ENCODE data around the gene CLEC18B. TPM values are rescaled to one million over a fixed set of nuclear protein-coding genes. Genes with fewer than 3 reads are reported as not detected.
"Not testable (repeated sequence)": the region's sequence is repeated elsewhere in the genome, so short reads cannot be mapped to it uniquely, and the experiment has no call there.

Gene CLEC18B
- 1 to 10 TPM in 1 of 3 donors, under 1 TPM in 1, not detected in 1; 0.16 to 1.6 TPM for total RNA-seq

- H3K27me3 ChIP-seq; intact Hi-C loops (cut with DNase I; ENCODE audit: low total_unique reads); H3K27ac ChIP-seq; H3K4me3 ChIP-seq; H3K36me3 ChIP-seq; DNase-seq (ENCODE audit: low spot score in 2 of 2); H3K4me1 ChIP-seq; H3K9me3 ChIP-seq: not testable (repeated sequence)
These were observed at the start of gene CLEC18B for GRCh38 chr16:74420612-74421481. Gene CLEC18B, minus strand, starts transcription at chr16:74421478. Its CDS starts 208 bp downstream, at chr16:74421270.

- Histone ChIP-seq H3K4me1 (no peaks in the 10 kb centered on the region), H3K9me3 (no peaks in the 10 kb centered on the region), H3K27ac (no peak overlapping the region), H3K36me3 (peaks cover 11% of the 10 kb centered on the region), H3K4me3 (no peak overlapping the region), H3K27me3 (no peaks in the 10 kb centered on the region)
- intact Hi-C loops (cut with DNase I; ENCODE audit: low total_unique reads), result no loop called here
- no peak for DNase-seq (ENCODE audit: low spot score in 2 of 2)
- TF ChIP-seq CTCF (IDR thresholded peaks at IDR 0.05), result no peak
- TF ChIP-seq POLR2A (IDR thresholded peaks at IDR 0.05), result no peak
- TF ChIP-seq POLR2AphosphoS5 (IDR thresholded peaks at IDR 0.05), result no peak
These were observed 48.7 kb upstream of the CLEC18B start for GRCh38 chr16:74469946-74470478.

GRCh38 chr16:74468807-74469525 is 47.7 kb upstream of the CLEC18B start:
- TF ChIP-seq CTCF (IDR thresholded peaks at IDR 0.05) (no peak), POLR2A (IDR thresholded peaks at IDR 0.05) (no peak), POLR2AphosphoS5 (IDR thresholded peaks at IDR 0.05) (no peak)
- Histone ChIP-seq H3K4me1 (no peaks in the 10 kb centered on the region), H3K4me3 (no peak overlapping the region), H3K36me3 (peaks cover 11% of the 10 kb centered on the region), H3K9me3 (no peaks in the 10 kb centered on the region), H3K27ac (no peak overlapping the region), H3K27me3 (no peaks in the 10 kb centered on the region)
- DNase-seq (ENCODE audit: low spot score in 2 of 2), result no peak
- intact Hi-C loops (cut with DNase I; ENCODE audit: low total_unique reads), result no loop called here

GRCh38 chr16:74466872-74467271 is 45.6 kb upstream of the CLEC18B start:
- no peak for DNase-seq (ENCODE audit: low spot score in 2 of 2)
- H3K4me1 ChIP-seq, result no peaks in the 10 kb centered on the region
- no peaks in the 10 kb centered on the region for H3K27me3 ChIP-seq
- H3K9me3 ChIP-seq, result no peaks in the 10 kb centered on the region
- intact Hi-C loops (cut with DNase I; ENCODE audit: low total_unique reads), result no loop called here
- no peak overlapping the region for H3K4me3 ChIP-seq
- no peak for TF ChIP-seq POLR2A (IDR thresholded peaks at IDR 0.05)
- no peak for TF ChIP-seq CTCF (IDR thresholded peaks at IDR 0.05)
- TF ChIP-seq POLR2AphosphoS5 (IDR thresholded peaks at IDR 0.05), result no peak
- H3K36me3 ChIP-seq, result peaks cover 20% of the 10 kb centered on the region
- no peak overlapping the region for H3K27ac ChIP-seq

GRCh38 chr16:74465851-74466685 is 44.8 kb upstream of the CLEC18B start:
- Histone ChIP-seq H3K27ac (no peak overlapping the region), H3K4me3 (no peak overlapping the region), H3K36me3 (peaks cover 20% of the 10 kb centered on the region), H3K9me3 (no peaks in the 10 kb centered on the region), H3K27me3 (no peaks in the 10 kb centered on the region), H3K4me1 (no peaks in the 10 kb centered on the region)
- DNase-seq (ENCODE audit: low spot score in 2 of 2), result no peak
- intact Hi-C loops (cut with DNase I; ENCODE audit: low total_unique reads), result no loop called here
- TF ChIP-seq POLR2AphosphoS5 (IDR thresholded peaks at IDR 0.05) (no peak), POLR2A (IDR thresholded peaks at IDR 0.05) (no peak), CTCF (IDR thresholded peaks at IDR 0.05) (no peak)

Data from breast epithelium (tissue), 4 donors.